ENCODE results near the gene C18orf32. TPM values are rescaled to one million over a fixed set of nuclear protein-coding genes. Genes with fewer than 3 reads are reported as not detected.

The C18orf32 gene
- total RNA-seq, 4 donors from 2014 or later, result 16.5 to 37.1 (median 31.3) TPM

DNA sequence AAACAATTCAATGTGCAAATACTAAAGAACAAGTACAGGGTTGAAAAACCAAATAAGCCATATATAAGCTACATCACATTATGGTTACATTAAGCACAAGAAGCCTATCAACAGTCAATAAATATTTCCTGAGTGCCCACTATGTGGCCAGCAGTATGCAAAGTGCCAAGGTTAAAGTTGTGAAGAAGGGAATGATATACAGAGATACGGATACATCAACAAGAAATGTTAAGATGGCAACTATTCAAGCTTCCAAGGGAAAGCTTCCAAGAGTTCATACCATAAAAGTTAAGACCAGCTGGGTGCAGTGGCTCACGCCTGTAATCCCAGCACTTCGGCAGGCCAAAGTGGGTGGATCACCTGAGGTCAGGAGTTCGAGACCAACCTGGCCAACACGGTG lies 40.6 kb downstream of the C18orf32 start:
- no peak for DNase-seq (ENCODE audit: low spot score in 2 of 2)
- 63 to 87% methylated on average over 5 of the region's 5 CpGs for WGBS, 2 donors
- TF ChIP-seq CTCF (IDR thresholded peaks at IDR 0.05) (no peak), POLR2A (IDR thresholded peaks at IDR 0.05) (no peak)
- H3K4me3 ChIP-seq (ENCODE audit: low read depth, poor library complexity, severe bottlenecking), result no peak overlapping the region
- intact Hi-C loops (cut with DNase I; ENCODE audit: low total_unique reads), result no loop called here

- intact Hi-C loops (cut with DNase I; ENCODE audit: low total_unique reads), result no loop called here
- no peak overlapping the region for H3K4me3 ChIP-seq (ENCODE audit: low read depth, poor library complexity, severe bottlenecking)
- no peak for TF ChIP-seq CTCF (IDR thresholded peaks at IDR 0.05)
- TF ChIP-seq POLR2A (IDR thresholded peaks at IDR 0.05), result no peak
- DNase-seq (ENCODE audit: low spot score in 2 of 2), result no peak
- 54 to 60% methylated on average over 3 of the region's 3 CpGs for WGBS, 2 donors
Observed at GRCh38 chr18:49444581-49444980, 42.5 kb downstream of the C18orf32 start.

DNA sequence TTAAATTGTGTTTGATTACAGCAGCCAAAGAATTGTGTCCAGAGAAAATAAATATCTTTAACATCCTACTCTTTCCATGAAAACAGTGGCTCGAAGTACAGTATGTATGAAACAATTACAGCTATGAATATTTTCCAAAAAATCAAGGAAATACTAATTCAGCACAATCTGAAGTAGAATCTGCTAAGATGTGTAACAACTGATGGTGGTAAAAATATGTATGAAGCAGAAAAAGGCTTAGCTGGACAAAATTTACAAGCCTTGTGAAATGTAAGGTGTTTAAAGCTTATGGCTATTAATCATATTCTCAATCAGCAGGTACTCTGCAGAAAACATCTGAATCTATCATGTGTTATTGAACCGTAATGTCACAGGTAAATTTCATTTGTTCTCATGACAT lies 43.2 kb downstream of the C18orf32 start:
- TF ChIP-seq POLR2A (IDR thresholded peaks at IDR 0.05) (no peak), CTCF (IDR thresholded peaks at IDR 0.05) (no peak)
- DNase-seq (ENCODE audit: low spot score in 2 of 2), result no peak
- WGBS, 2 donors, result 84 to 89% methylated on average over 2 of the region's 2 CpGs
- intact Hi-C loops (cut with DNase I; ENCODE audit: low total_unique reads), result no loop called here
- H3K4me3 ChIP-seq (ENCODE audit: low read depth, poor library complexity, severe bottlenecking), result no peak overlapping the region

DNA sequence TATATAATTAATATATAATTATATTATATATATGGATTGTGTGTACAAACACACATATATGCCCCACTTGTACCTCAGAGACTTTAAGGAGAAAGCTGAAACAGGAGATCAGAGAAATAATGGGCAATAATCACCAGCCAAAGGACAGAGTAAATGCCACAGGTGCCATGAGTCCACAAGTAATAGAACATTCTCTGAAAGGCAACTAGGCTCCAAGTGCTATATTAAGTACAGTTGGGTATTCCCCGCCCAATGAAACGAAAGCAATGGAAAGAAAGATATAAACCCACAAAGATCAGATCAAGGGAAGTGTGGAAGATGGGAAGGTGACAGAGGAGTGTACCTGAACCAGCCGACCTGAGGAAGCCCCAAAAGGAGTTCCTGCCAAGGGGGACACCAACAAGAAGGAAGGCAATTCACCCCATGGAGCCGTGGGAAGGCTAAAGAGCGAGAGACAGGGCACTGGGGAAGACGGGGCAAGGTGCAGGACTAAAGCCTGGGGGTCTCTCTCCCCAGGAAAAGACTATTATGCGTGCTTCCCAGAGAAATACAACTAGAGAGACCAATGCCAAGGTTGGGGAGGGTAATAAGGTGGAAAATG lies 45.6 kb downstream of the C18orf32 start:
- intact Hi-C loops (cut with DNase I; ENCODE audit: low total_unique reads), result no loop called here
- no peak for DNase-seq (ENCODE audit: low spot score in 2 of 2)
- WGBS, 2 donors, result 94% methylated on average over 7 of the region's 7 CpGs
- TF ChIP-seq CTCF (IDR thresholded peaks at IDR 0.05) (no peak), POLR2A (IDR thresholded peaks at IDR 0.05) (no peak)
- no peak overlapping the region for H3K4me3 ChIP-seq (ENCODE audit: low read depth, poor library complexity, severe bottlenecking)

- H3K4me3 ChIP-seq (ENCODE audit: low read depth, poor library complexity, severe bottlenecking), result no peak overlapping the region
- no peak for DNase-seq (ENCODE audit: low spot score in 2 of 2)
- no peak for TF ChIP-seq POLR2A (IDR thresholded peaks at IDR 0.05)
- no peak for TF ChIP-seq CTCF (IDR thresholded peaks at IDR 0.05)
- WGBS, 2 donors, result 94 to 96% methylated on average over 1 of the region's 1 CpG
- intact Hi-C loops (cut with DNase I; ENCODE audit: low total_unique reads), result no loop called here
Observed at GRCh38 chr18:49435170-49435569, 51.9 kb downstream of the C18orf32 start.

- WGBS, 2 donors, result 91 to 94% methylated on average over 2 of the region's 2 CpGs
- no peak for DNase-seq (ENCODE audit: low spot score in 2 of 2)
- TF ChIP-seq CTCF (IDR thresholded peaks at IDR 0.05) (no peak), POLR2A (IDR thresholded peaks at IDR 0.05) (no peak)
- no peak overlapping the region for H3K4me3 ChIP-seq (ENCODE audit: low read depth, poor library complexity, severe bottlenecking)
- intact Hi-C loops (cut with DNase I; ENCODE audit: low total_unique reads), result no loop called here
Observed at GRCh38 chr18:49432602-49433001, 54.4 kb downstream of the C18orf32 start.
